HepG2 (cell line): Measurements from ENCODE around the gene PLCB4. TPM values are rescaled to one million over a fixed set of nuclear protein-coding genes. Genes with fewer than 3 reads are reported as not detected.

Source experiments
- EED ChIP-seq: sonication (generic); formaldehyde crosslinking; IDR thresholded peaks from 2 replicates; pipeline ENCODE4 v1.5.0; 2020; ENCODE audit warnings: mild to moderate bottlenecking, missing genetic modification reagents
- ELF1 ChIP-seq: sonication (generic); formaldehyde crosslinking; IDR thresholded peaks from 2 replicates; pipeline ENCODE4 v1.4.0; 2020; ENCODE audit warnings: missing genetic modification reagents
- ELF3 ChIP-seq: IDR thresholded peaks from 2 replicates; pipeline ENCODE4 v1.6.1; 2016; ENCODE audit warnings: missing genetic modification reagents, missing compliant biosample characterization
- FOXP1 ChIP-seq, 2 experiments: fragments of 450-650 bp in 1 of 2; IDR thresholded peaks; 2 replicates each; pipeline ENCODE4 v1.6.1; 2017 to 2018; ENCODE audit warnings: antibody characterized with exemption in 1 of 2
- KDM3A ChIP-seq: IDR thresholded peaks from 2 replicates; pipeline ENCODE4 v1.6.1; 2018; ENCODE audit warnings: low read depth, missing compliant biosample characterization
- PRMT3 ChIP-seq: sonication (generic); formaldehyde crosslinking; IDR thresholded peaks from 2 replicates; pipeline ENCODE4 v1.8.1; 2022; ENCODE audit warnings: low read depth, mild to moderate bottlenecking, moderate library complexity, missing genetic modification reagents, borderline replicate concordance
- RAD51 ChIP-seq: fragments of 450-650 bp; IDR thresholded peaks from 2 replicates; pipeline ENCODE4 v1.6.1; 2016; ENCODE audit warnings: borderline replicate concordance
- STAG1 ChIP-seq: sonication (generic); formaldehyde crosslinking; IDR thresholded peaks from 2 replicates; pipeline ENCODE4 v1.4.0; 2020; ENCODE audit warnings: missing genetic modification reagents
- SUZ12 ChIP-seq: fragments of 150-350 bp; IDR thresholded peaks from 2 replicates; pipeline ENCODE4 v1.6.1; 2014; ENCODE audit warnings: low read depth, low read length
- TARDBP ChIP-seq: sonication (generic); formaldehyde crosslinking; IDR thresholded peaks from 2 replicates; pipeline ENCODE4 v1.8.0; 2022; ENCODE audit warnings: mild to moderate bottlenecking, missing genetic modification reagents
- TOE1 ChIP-seq: sonication (generic); formaldehyde crosslinking; IDR thresholded peaks from 2 replicates; pipeline ENCODE4 v1.4.0; 2020; ENCODE audit warnings: mild to moderate bottlenecking, missing genetic modification reagents
- U2AF2 ChIP-seq: fragments of 200-400 bp; formaldehyde crosslinking; IDR thresholded peaks from 2 replicates; pipeline ENCODE4 v1.6.1; 2017; ENCODE audit warnings: low read depth, mild to moderate bottlenecking, low read length
- ZNF180 ChIP-seq: sonication (generic); formaldehyde crosslinking; IDR thresholded peaks from 2 replicates; pipeline ENCODE4 v1.4.0; 2020; ENCODE audit warnings: low read depth, missing genetic modification reagents, borderline replicate concordance
- ZNF367 ChIP-seq: sonication (generic); formaldehyde crosslinking; IDR thresholded peaks from 2 replicates; pipeline ENCODE4 v1.4.0; 2020; ENCODE audit warnings: missing genetic modification reagents, borderline replicate concordance
- ZNF510 ChIP-seq: sonication (generic); formaldehyde crosslinking; IDR thresholded peaks from 2 replicates; pipeline ENCODE4 v1.4.0; 2020; ENCODE audit warnings: low read depth, mild to moderate bottlenecking, missing genetic modification reagents
- ZNF644 ChIP-seq: IDR thresholded peaks from 2 replicates; pipeline ENCODE4 v1.6.1; 2016; ENCODE audit warnings: low read depth
- ZNF781 ChIP-seq: sonication (generic); formaldehyde crosslinking; IDR thresholded peaks from 2 replicates; pipeline ENCODE4 v1.5.1; 2020; ENCODE audit warnings: borderline replicate concordance, mild to moderate bottlenecking, missing genetic modification reagents; ENCODE audit errors: not compliant biosample characterization
- ZNF841 ChIP-seq: sonication (generic); formaldehyde crosslinking; IDR thresholded peaks from 2 replicates; pipeline ENCODE4 v1.8.1; 2023; ENCODE audit warnings: missing genetic modification reagents, borderline replicate concordance
- ZSCAN29 ChIP-seq: sonication (generic); formaldehyde crosslinking; conservative IDR thresholded peaks from 2 replicates; pipeline ENCODE4 v1.4.0; 2020; ENCODE audit warnings: mild to moderate bottlenecking, missing genetic modification reagents
- polyA plus RNA-seq, 8 experiments: library from polyadenylated mRNA; depleted of rRNA in 3 of 8; stranded (reverse) in 7 of 8; unstranded in 1 of 8; fragments of >200 nt; fragmentation: Illumina TruSeq in 4 of 8; extraction: Trizol in 4 of 8; gene quantifications; 2 replicates each; pipeline versions ENCODE4 v1.2.1 to v1.2.3, GENCODE V29; 2011 to 2016; ENCODE audit warnings: low read depth in 4 of 8, missing spikeins in 1 of 8, mixed read lengths in 1 of 8; ENCODE audit not compliant: insufficient read depth in 1 of 8
- total RNA-seq, 5 experiments: library from RNA; depleted of rRNA; stranded (reverse); fragments of >200 nt; fragmentation: Illumina TruSeq; extraction: Trizol; gene quantifications; 2 replicates each; pipeline ENCODE4 v1.2.3, GENCODE V29; 2016; ENCODE audit warnings: low read depth in 1 of 5
- TF ChIP-seq, protein P1 (sequence below): IDR thresholded peaks from 2 replicates; pipeline ENCODE4 v1.4.0; 2020; ENCODE audit warnings: mild to moderate bottlenecking, missing genetic modification reagents
- TF ChIP-seq, protein P2 (sequence below): sonication (generic); formaldehyde crosslinking; IDR thresholded peaks from 2 replicates; pipeline ENCODE4 v1.4.0; 2020; ENCODE audit warnings: missing genetic modification reagents
- TF ChIP-seq, protein P3 (sequence below): sonication (generic); formaldehyde crosslinking; IDR thresholded peaks from 2 replicates; pipeline ENCODE4 v1.5.1; 2020; ENCODE audit warnings: mild to moderate bottlenecking, moderate library complexity, missing genetic modification reagents
- TF ChIP-seq, protein P4 (sequence below): IDR thresholded peaks from 2 replicates; pipeline ENCODE4 v1.6.1; 2016; ENCODE audit warnings: mild to moderate bottlenecking, missing biosample characterization, missing genetic modification reagents
- TF ChIP-seq, protein P5 (sequence below): sonication (generic); formaldehyde crosslinking; IDR thresholded peaks from 2 replicates; pipeline ENCODE4 v1.4.0; 2020; ENCODE audit warnings: low read depth, mild to moderate bottlenecking, missing genetic modification reagents

PLCB4 gene
- total and polyA plus RNA-seq, 2 of the 13 experiments (the other 11 are each of a cell fraction or from before 2014, with no cell fraction given): 0.01 TPM; not detected in 1

DNA sequence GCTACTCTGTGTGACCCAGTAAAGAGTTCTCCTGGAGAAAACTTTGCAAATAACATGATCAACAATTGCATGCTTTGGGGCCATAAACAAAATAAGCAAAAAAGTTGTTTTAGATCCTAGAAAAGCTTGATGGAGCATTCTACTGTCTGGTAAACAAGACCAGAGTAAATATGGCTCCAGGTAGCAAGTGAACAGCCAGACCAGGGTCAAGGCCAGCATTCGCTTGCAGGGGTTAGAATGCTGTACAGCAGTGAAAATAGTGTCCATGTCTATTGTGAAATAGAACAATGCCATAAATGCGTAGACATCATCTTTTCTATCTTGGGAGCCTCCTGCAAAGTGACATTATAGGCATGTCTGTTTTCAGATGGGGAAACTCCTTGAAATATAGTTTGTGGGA, 216.7 kb downstream of the PLCB4 start (continued):
- TF ChIP-seq, protein P1, sequence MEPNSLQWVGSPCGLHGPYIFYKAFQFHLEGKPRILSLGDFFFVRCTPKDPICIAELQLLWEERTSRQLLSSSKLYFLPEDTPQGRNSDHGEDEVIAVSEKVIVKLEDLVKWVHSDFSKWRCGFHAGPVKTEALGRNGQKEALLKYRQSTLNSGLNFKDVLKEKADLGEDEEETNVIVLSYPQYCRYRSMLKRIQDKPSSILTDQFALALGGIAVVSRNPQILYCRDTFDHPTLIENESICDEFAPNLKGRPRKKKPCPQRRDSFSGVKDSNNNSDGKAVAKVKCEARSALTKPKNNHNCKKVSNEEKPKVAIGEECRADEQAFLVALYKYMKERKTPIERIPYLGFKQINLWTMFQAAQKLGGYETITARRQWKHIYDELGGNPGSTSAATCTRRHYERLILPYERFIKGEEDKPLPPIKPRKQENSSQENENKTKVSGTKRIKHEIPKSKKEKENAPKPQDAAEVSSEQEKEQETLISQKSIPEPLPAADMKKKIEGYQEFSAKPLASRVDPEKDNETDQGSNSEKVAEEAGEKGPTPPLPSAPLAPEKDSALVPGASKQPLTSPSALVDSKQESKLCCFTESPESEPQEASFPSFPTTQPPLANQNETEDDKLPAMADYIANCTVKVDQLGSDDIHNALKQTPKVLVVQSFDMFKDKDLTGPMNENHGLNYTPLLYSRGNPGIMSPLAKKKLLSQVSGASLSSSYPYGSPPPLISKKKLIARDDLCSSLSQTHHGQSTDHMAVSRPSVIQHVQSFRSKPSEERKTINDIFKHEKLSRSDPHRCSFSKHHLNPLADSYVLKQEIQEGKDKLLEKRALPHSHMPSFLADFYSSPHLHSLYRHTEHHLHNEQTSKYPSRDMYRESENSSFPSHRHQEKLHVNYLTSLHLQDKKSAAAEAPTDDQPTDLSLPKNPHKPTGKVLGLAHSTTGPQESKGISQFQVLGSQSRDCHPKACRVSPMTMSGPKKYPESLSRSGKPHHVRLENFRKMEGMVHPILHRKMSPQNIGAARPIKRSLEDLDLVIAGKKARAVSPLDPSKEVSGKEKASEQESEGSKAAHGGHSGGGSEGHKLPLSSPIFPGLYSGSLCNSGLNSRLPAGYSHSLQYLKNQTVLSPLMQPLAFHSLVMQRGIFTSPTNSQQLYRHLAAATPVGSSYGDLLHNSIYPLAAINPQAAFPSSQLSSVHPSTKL (CRISPR knock-in tag): peak; percentile 95
- TF ChIP-seq EED (CRISPR knock-in tag) (no peak), U2AF2 (no peak), ELF1 (CRISPR knock-in tag) (no peak), ZNF781 (CRISPR knock-in tag) (no peak), KDM3A (CRISPR knock-in tag) (no peak), ZSCAN29 (CRISPR knock-in tag) (no peak), ZNF180 (CRISPR knock-in tag) (no peak), ELF3 (CRISPR knock-in tag) (0 out of 2 replicates have a peak, but pooled peaks have one; percentile 10), RAD51 (no peak), ZNF841 (CRISPR knock-in tag) (no peak), ZNF644 (CRISPR knock-in tag) (peak; percentile 85; the same call in 1 of the 2 replicates), TARDBP (CRISPR knock-in tag) (no peak), ZNF367 (no peak), TOE1 (CRISPR knock-in tag) (no peak), PRMT3 (no peak), STAG1 (CRISPR knock-in tag) (no peak), FOXP1 (IDR thresholded peaks at IDR 0.05) (no peak), FOXP1 (CRISPR knock-in tag; IDR thresholded peaks at IDR 0.05) (peak; percentile 98), SUZ12 (no peak), ZNF510 (CRISPR knock-in tag) (no peak)
- TF ChIP-seq, protein P2, sequence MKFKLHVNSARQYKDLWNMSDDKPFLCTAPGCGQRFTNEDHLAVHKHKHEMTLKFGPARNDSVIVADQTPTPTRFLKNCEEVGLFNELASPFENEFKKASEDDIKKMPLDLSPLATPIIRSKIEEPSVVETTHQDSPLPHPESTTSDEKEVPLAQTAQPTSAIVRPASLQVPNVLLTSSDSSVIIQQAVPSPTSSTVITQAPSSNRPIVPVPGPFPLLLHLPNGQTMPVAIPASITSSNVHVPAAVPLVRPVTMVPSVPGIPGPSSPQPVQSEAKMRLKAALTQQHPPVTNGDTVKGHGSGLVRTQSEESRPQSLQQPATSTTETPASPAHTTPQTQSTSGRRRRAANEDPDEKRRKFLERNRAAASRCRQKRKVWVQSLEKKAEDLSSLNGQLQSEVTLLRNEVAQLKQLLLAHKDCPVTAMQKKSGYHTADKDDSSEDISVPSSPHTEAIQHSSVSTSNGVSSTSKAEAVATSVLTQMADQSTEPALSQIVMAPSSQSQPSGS: no peak
- TF ChIP-seq, protein P3, sequence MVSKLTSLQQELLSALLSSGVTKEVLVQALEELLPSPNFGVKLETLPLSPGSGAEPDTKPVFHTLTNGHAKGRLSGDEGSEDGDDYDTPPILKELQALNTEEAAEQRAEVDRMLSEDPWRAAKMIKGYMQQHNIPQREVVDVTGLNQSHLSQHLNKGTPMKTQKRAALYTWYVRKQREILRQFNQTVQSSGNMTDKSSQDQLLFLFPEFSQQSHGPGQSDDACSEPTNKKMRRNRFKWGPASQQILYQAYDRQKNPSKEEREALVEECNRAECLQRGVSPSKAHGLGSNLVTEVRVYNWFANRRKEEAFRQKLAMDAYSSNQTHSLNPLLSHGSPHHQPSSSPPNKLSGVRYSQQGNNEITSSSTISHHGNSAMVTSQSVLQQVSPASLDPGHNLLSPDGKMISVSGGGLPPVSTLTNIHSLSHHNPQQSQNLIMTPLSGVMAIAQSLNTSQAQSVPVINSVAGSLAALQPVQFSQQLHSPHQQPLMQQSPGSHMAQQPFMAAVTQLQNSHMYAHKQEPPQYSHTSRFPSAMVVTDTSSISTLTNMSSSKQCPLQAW (CRISPR knock-in tag): no peak
- TF ChIP-seq, protein P4, sequence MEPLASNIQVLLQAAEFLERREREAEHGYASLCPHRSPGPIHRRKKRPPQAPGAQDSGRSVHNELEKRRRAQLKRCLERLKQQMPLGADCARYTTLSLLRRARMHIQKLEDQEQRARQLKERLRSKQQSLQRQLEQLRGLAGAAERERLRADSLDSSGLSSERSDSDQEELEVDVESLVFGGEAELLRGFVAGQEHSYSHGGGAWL: no peak
- TF ChIP-seq, protein P5, sequence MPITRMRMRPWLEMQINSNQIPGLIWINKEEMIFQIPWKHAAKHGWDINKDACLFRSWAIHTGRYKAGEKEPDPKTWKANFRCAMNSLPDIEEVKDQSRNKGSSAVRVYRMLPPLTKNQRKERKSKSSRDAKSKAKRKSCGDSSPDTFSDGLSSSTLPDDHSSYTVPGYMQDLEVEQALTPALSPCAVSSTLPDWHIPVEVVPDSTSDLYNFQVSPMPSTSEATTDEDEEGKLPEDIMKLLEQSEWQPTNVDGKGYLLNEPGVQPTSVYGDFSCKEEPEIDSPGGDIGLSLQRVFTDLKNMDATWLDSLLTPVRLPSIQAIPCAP (CRISPR knock-in tag): no peak
